ENCODE data around the gene MAST3. TPM values are rescaled to one million over a fixed set of nuclear protein-coding genes. Genes with fewer than 3 reads are reported as not detected.

The MAST3 gene
- total and polyA plus RNA-seq, 2 of the 13 experiments (the other 11 are each of a cell fraction or from before 2014, with no cell fraction given), result 4.1 to 4.6 TPM

DNA sequence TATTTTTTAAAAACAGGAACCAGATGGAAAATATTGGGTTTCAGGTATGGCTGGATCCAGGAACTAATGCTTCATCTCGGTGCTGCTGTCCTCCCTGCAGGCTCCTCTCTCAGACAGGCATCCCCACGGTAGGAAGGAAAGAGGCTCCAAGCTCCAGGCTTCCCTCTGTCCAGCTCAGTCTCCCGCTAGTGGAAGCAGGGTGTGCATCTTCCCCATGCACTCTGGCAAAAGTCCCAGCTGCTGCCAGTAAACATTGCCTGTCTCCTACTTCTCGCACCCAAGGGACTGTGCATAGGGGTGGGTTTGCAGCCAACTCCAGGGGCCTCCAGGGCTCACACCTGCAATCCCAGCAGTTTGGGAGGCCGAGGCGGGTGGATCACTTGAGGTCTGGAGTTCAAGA lies 40.0 kb upstream of the MAST3 start (continued):
- TF ChIP-seq USF2 (IDR thresholded peaks at IDR 0.05; ENCODE audit: low read depth, low read length), result no peak
- TF ChIP-seq USF2 (CRISPR knock-in tag; IDR thresholded peaks at IDR 0.05; ENCODE audit: borderline replicate concordance), result no peak
- TF ChIP-seq, protein P1, sequence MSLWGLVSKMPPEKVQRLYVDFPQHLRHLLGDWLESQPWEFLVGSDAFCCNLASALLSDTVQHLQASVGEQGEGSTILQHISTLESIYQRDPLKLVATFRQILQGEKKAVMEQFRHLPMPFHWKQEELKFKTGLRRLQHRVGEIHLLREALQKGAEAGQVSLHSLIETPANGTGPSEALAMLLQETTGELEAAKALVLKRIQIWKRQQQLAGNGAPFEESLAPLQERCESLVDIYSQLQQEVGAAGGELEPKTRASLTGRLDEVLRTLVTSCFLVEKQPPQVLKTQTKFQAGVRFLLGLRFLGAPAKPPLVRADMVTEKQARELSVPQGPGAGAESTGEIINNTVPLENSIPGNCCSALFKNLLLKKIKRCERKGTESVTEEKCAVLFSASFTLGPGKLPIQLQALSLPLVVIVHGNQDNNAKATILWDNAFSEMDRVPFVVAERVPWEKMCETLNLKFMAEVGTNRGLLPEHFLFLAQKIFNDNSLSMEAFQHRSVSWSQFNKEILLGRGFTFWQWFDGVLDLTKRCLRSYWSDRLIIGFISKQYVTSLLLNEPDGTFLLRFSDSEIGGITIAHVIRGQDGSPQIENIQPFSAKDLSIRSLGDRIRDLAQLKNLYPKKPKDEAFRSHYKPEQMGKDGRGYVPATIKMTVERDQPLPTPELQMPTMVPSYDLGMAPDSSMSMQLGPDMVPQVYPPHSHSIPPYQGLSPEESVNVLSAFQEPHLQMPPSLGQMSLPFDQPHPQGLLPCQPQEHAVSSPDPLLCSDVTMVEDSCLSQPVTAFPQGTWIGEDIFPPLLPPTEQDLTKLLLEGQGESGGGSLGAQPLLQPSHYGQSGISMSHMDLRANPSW (CRISPR knock-in tag; IDR thresholded peaks at IDR 0.05; ENCODE audit: borderline replicate concordance), result no peak
- no peak for TF ChIP-seq DZIP1 (CRISPR knock-in tag; IDR thresholded peaks at IDR 0.05)
- no peak for TF ChIP-seq PHF8 (CRISPR knock-in tag; IDR thresholded peaks at IDR 0.05)

Data from HepG2 (cell line).